ENCODE data around the gene SLC13A5. TPM values are rescaled to one million over a fixed set of nuclear protein-coding genes. Genes with fewer than 3 reads are reported as not detected.

The SLC13A5 gene
- total RNA-seq, 1 experiment from 2014 or later, result 0.07 TPM

DNA sequence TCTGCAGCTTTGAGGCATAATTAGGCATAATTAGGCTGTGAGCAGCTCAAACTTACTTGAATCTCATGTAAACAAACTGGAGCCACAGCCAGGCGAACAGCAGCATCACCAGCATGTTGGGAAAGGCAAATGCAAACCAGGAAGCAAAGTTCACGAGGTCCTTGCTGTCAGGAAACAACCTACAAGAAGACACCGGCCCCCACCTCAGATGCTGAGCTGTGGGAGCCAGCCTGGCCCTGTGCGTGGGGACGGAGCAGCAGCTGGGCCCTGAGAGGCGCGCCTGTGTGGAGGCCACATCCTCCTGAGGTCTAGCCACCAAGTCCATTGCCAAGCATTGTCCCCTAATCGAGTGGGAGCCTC lies 12.2 kb downstream of the SLC13A5 start:
- H4K20me1 ChIP-seq (ENCODE audit: insufficient read depth), result no peaks in the 10 kb centered on the region
- TF ChIP-seq ZFX (IDR thresholded peaks at IDR 0.05), result no peak
- no peak for TF ChIP-seq ELF1 (IDR thresholded peaks at IDR 0.05; ENCODE audit: borderline replicate concordance, low read depth)
- TF ChIP-seq POLR2A (IDR thresholded peaks at IDR 0.05; ENCODE audit: borderline replicate concordance, extremely low read depth, insufficient read depth, insufficient read length), result no peak
- no peak for TF ChIP-seq POLR2AphosphoS5 (IDR thresholded peaks at IDR 0.05; ENCODE audit: low read depth, low read length)
- no peak for TF ChIP-seq CEBPB (IDR thresholded peaks at IDR 0.05; ENCODE audit: low read depth)
- TF ChIP-seq ZNF274 (IDR thresholded peaks at IDR 0.05; ENCODE audit: low read depth, low read length), result no peak
- no peak for TF ChIP-seq SIN3A (IDR thresholded peaks at IDR 0.05; ENCODE audit: low read depth)
- TF ChIP-seq EGR1 (IDR thresholded peaks at IDR 0.05; ENCODE audit: low read depth), result no peak
- no peak for TF ChIP-seq EZH2phosphoT487 (IDR thresholded peaks at IDR 0.05; ENCODE audit: borderline replicate concordance)
- TF ChIP-seq, protein P1, sequence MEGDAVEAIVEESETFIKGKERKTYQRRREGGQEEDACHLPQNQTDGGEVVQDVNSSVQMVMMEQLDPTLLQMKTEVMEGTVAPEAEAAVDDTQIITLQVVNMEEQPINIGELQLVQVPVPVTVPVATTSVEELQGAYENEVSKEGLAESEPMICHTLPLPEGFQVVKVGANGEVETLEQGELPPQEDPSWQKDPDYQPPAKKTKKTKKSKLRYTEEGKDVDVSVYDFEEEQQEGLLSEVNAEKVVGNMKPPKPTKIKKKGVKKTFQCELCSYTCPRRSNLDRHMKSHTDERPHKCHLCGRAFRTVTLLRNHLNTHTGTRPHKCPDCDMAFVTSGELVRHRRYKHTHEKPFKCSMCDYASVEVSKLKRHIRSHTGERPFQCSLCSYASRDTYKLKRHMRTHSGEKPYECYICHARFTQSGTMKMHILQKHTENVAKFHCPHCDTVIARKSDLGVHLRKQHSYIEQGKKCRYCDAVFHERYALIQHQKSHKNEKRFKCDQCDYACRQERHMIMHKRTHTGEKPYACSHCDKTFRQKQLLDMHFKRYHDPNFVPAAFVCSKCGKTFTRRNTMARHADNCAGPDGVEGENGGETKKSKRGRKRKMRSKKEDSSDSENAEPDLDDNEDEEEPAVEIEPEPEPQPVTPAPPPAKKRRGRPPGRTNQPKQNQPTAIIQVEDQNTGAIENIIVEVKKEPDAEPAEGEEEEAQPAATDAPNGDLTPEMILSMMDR (IDR thresholded peaks at IDR 0.05 in 2 of 3, conservative IDR thresholded peaks at IDR 0.05 in 1 of 3; ENCODE audit: borderline replicate concordance in 1 of 3, insufficient read depth in 1 of 3, low read depth in 2 of 3, low read length in 2 of 3), result no peak
- TF ChIP-seq ATF3 (IDR thresholded peaks at IDR 0.05), result no peak
- no peak for TF ChIP-seq EZH2 (IDR thresholded peaks at IDR 0.05)
- no peak for TF ChIP-seq ZBTB33 (IDR thresholded peaks at IDR 0.05; ENCODE audit: extremely low read depth, insufficient replicate concordance, low read length)
- TF ChIP-seq SP1 (IDR thresholded peaks at IDR 0.05; ENCODE audit: low read depth), result no peak
- POLR2A ChIA-PET, result no interaction called here
- no peak overlapping the region for H3K4me3 ChIP-seq (replicated peaks in 1 of 2; ENCODE audit: low read depth in 1 of 2, low read length in 2 of 2)
- RAD21 ChIA-PET (ENCODE audit: low non-redundant PET in 1 of 2, low total read pairs in 2 of 2, uncharacterized antibody in 2 of 2, unreplicated experiment in 2 of 2), result no interaction called here
- H3K36me3 ChIP-seq (ENCODE audit: control insufficient read depth in 1 of 2, insufficient read depth in 2 of 2, low read length in 2 of 2), result no peaks in the 10 kb centered on the region
- no peaks in the 10 kb centered on the region for H3K79me2 ChIP-seq (ENCODE audit: insufficient read depth, low read length)
- no peak overlapping the region for H3K4me2 ChIP-seq (ENCODE audit: low read length)
- H3K4me1 ChIP-seq (ENCODE audit: control insufficient read depth in 1 of 2, insufficient read depth in 2 of 2, low read length in 2 of 2), result no peaks in the 10 kb centered on the region
- no peak for ATAC-seq
- no peak overlapping the region for H3K9ac ChIP-seq (ENCODE audit: low read length)
- no peak overlapping the region for H2AFZ ChIP-seq (ENCODE audit: low read depth, low read length, poor library complexity, severe bottlenecking)
- CTCF ChIA-PET, result interaction anchor here (1.3 to 2.8 kb wide), 6 partner anchors 8 to 303 kb away, joined by 6 to 13 read pairs (median 8); partner anchors contain the start of gene SLC13A5
- H3K27me3 ChIP-seq (ENCODE audit: insufficient read depth, low read length), result no peaks in the 10 kb centered on the region
- intact Hi-C loops (cut with micrococcal nuclease), result no loop called here
- no peak for DNase-seq (ENCODE audit: low read depth, low spot score)
- BruUV-seq (replicated peaks), result no TSS peak
- H3K9me2 ChIP-seq (ENCODE audit: insufficient read depth), result no peaks in the 10 kb centered on the region
- H3K27ac ChIP-seq (ENCODE audit: low read depth, low read length), result no peak overlapping the region
- no peaks in the 10 kb centered on the region for H3K9me3 ChIP-seq (ENCODE audit: control insufficient read depth in 1 of 2, insufficient read depth in 1 of 2, low read depth in 1 of 2, low read length in 2 of 2)
